Astrocyte (in vitro differentiated cells and primary cell): Measurements from ENCODE around the gene F3. TPM values are rescaled to one million over a fixed set of nuclear protein-coding genes. Genes with fewer than 3 reads are reported as not detected.

Experiments used
- DNase-seq: peaks from one replicate; pipeline ENCODE4 v3.0.0-alpha.2; 2010; ENCODE audit warnings: low read depth
- FAIRE-seq: peaks from 2 replicates; lab custom pipeline; 2011; peaks lifted over from hg19 to GRCh38; lab: Jason Lieb, UNC
- H2AFZ ChIP-seq: 2 replicates; pipeline ENCODE4 v1.6.0; 2012; ENCODE audit warnings: low read depth, low read length, inconsistent platforms
- H3K27ac ChIP-seq: 2 replicates; pipeline ENCODE4 v1.5.1; 2011; ENCODE audit warnings: low read depth, low read length, inconsistent platforms
- H3K27me3 ChIP-seq: 2 replicates; pipeline ENCODE4 v1.6.0; 2011; ENCODE audit warnings: low read length, inconsistent platforms; ENCODE audit not compliant: insufficient read depth
- H3K36me3 ChIP-seq: 2 replicates; pipeline ENCODE4 v1.5.1; 2011; ENCODE audit warnings: low read length, inconsistent platforms; ENCODE audit not compliant: insufficient read depth
- H3K4me1 ChIP-seq: 2 replicates; pipeline ENCODE4 v1.5.1; 2011; ENCODE audit warnings: low read length, inconsistent platforms; ENCODE audit not compliant: insufficient read depth
- H3K4me2 ChIP-seq: 2 replicates; pipeline ENCODE4 v1.6.0; 2012; ENCODE audit warnings: low read length, inconsistent platforms
- H3K4me3 ChIP-seq: 2 replicates; pipeline ENCODE4 v1.5.1; 2011; ENCODE audit warnings: low read depth, mild to moderate bottlenecking, low read length, inconsistent platforms; ENCODE audit not compliant: insufficient read depth
- H3K79me2 ChIP-seq: 2 replicates; pipeline ENCODE4 v1.6.0; 2012; ENCODE audit warnings: mild to moderate bottlenecking, low read length, inconsistent platforms; ENCODE audit not compliant: insufficient read depth
- H3K9ac ChIP-seq: 2 replicates; pipeline ENCODE4 v1.6.0; 2012; ENCODE audit warnings: mild to moderate bottlenecking, low read length, inconsistent platforms
- H3K9me3 ChIP-seq: 2 replicates; pipeline ENCODE4 v1.5.1; 2012; ENCODE audit warnings: low read depth, mild to moderate bottlenecking, low read length, inconsistent platforms; ENCODE audit not compliant: insufficient read depth
- H4K20me1 ChIP-seq: 2 replicates; pipeline ENCODE4 v1.6.0; 2012; ENCODE audit warnings: low read length, inconsistent platforms; ENCODE audit not compliant: insufficient read depth
- H3K27ac Mint-ChIP-seq: one replicate; pipeline ENCODE4 v1.8.0; 2021; ENCODE audit warnings: mild to moderate bottlenecking, mixed read lengths; ENCODE audit not compliant: unreplicated experiment
- H3K27me3 Mint-ChIP-seq: one replicate; pipeline ENCODE4 v1.8.0; 2021; ENCODE audit warnings: low read depth, mixed read lengths; ENCODE audit not compliant: unreplicated experiment
- H3K36me3 Mint-ChIP-seq: one replicate; pipeline ENCODE4 v1.8.0; 2021; ENCODE audit warnings: low read depth, mixed read lengths; ENCODE audit not compliant: unreplicated experiment
- H3K4me1 Mint-ChIP-seq: one replicate; pipeline ENCODE4 v1.8.0; 2021; ENCODE audit warnings: low read depth, mixed read lengths; ENCODE audit not compliant: unreplicated experiment
- H3K4me3 Mint-ChIP-seq: one replicate; pipeline ENCODE4 v1.8.0; 2021; ENCODE audit warnings: mild to moderate bottlenecking, moderate library complexity, mixed read lengths; ENCODE audit not compliant: unreplicated experiment
- H3K9me3 Mint-ChIP-seq: one replicate; pipeline ENCODE4 v1.8.0; 2021; ENCODE audit warnings: mild to moderate bottlenecking, mixed read lengths; ENCODE audit not compliant: unreplicated experiment
- CTCF ChIP-seq: IDR thresholded peaks from 2 replicates; pipeline ENCODE4 v1.5.1; 2011; ENCODE audit warnings: low read depth, mild to moderate bottlenecking, inconsistent platforms, low read length, moderate library complexity; ENCODE audit not compliant: insufficient read depth
- EZH2 ChIP-seq: IDR thresholded peaks from 2 replicates; pipeline ENCODE4 v1.6.1; 2012; ENCODE audit warnings: mild to moderate bottlenecking, low read length, inconsistent platforms; ENCODE audit not compliant: insufficient read depth
- total RNA-seq: library from RNA; stranded (reverse); gene quantifications from 2 replicates; pipeline ENCODE4 v1.2.1, GENCODE V29; 2021

F3 gene
- total RNA-seq, 1 donor from 2014 or later: 36.1 TPM

DNA sequence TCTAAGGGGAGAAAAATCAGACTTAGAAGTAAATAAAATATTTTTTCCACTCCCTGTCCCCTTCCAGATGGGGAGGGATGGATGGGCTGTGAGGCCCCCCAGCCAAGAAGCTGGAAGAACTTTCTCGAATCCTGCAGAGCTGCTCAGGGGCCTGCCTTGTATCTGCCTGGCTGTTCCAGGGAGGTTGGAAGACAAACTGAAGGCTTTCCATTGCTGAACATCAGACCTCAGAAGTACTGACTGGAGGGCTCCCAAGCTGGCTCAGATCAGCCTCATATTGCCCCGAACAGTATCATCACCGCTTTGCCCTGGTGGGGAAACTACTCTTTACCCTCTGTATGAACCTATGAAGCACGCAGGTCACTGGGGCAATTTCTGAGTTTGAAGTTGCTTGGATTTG lies 12.4 kb upstream of the F3 start:
- H3K4me3 Mint-ChIP-seq: no peak overlapping the region
- TF ChIP-seq EZH2 (no peak), CTCF (no peak)
- H3K27ac ChIP-seq: no peak overlapping the region
- DNase-seq (no peak), FAIRE-seq (no peak)
- peaks cover 23% of the 10 kb centered on the region for H3K4me1 Mint-ChIP-seq
- H3K27ac Mint-ChIP-seq: no peak overlapping the region
- no peak overlapping the region for H3K4me2 ChIP-seq
- peaks cover 13% of the 10 kb centered on the region for H3K4me1 ChIP-seq
- no peaks in the 10 kb centered on the region for H3K36me3 Mint-ChIP-seq
- no peak overlapping the region for H3K9ac ChIP-seq
- peaks cover 2% of the 10 kb centered on the region for H3K9me3 Mint-ChIP-seq
- H3K36me3 ChIP-seq: no peaks in the 10 kb centered on the region
- H3K4me3 ChIP-seq: no peak overlapping the region
- H2AFZ ChIP-seq: no peak overlapping the region
- no peaks in the 10 kb centered on the region for H3K27me3 Mint-ChIP-seq
- no peaks in the 10 kb centered on the region for H3K27me3 ChIP-seq
- no peaks in the 10 kb centered on the region for H4K20me1 ChIP-seq
- no peaks in the 10 kb centered on the region for H3K79me2 ChIP-seq
- H3K9me3 ChIP-seq: no peaks in the 10 kb centered on the region

DNA sequence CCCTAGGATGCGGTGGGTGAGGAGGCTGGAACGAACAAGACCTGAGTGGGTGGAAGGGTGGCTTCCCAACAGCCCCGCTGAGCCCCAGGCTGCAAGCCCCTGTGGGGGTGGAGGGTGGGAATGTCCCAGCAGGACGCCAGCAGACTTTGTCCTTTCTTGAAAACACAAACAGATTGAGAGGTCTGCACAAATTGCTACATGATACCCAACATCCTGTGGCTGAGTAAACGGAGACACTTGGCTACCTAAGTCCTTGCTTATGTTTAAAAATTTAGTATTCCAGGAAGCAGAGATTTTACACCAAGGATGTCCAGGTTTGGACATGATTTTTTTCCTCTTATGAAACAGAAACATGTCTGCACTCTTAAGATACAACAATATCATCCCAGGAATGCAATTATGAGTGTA lies 11.8 kb upstream of the F3 start:
- no peak overlapping the region for H3K4me3 Mint-ChIP-seq
- no peaks in the 10 kb centered on the region for H3K36me3 ChIP-seq
- no peaks in the 10 kb centered on the region for H3K79me2 ChIP-seq
- H3K4me1 ChIP-seq: peaks cover 13% of the 10 kb centered on the region
- peak overlapping the region; percentile 48 for H3K4me2 ChIP-seq
- DNase-seq (peak; percentile 22), FAIRE-seq (peak; percentile 23)
- TF ChIP-seq CTCF (no peak), EZH2 (no peak)
- no peak overlapping the region for H3K27ac Mint-ChIP-seq
- no peak overlapping the region for H3K4me3 ChIP-seq
- no peak overlapping the region for H3K27ac ChIP-seq
- no peaks in the 10 kb centered on the region for H3K9me3 Mint-ChIP-seq
- no peak overlapping the region for H3K9ac ChIP-seq
- no peaks in the 10 kb centered on the region for H3K9me3 ChIP-seq
- H3K27me3 ChIP-seq: no peaks in the 10 kb centered on the region
- H4K20me1 ChIP-seq: no peaks in the 10 kb centered on the region
- H3K4me1 Mint-ChIP-seq: peaks cover 23% of the 10 kb centered on the region
- H3K27me3 Mint-ChIP-seq: no peaks in the 10 kb centered on the region
- H2AFZ ChIP-seq: no peak overlapping the region
- H3K36me3 Mint-ChIP-seq: no peaks in the 10 kb centered on the region

GRCh38 chr1:94552071-94552586 lies 10.6 kb upstream of the F3 start:
- no peaks in the 10 kb centered on the region for H3K27me3 ChIP-seq
- no peak overlapping the region for H3K4me3 ChIP-seq
- no peaks in the 10 kb centered on the region for H3K36me3 ChIP-seq
- H3K9me3 ChIP-seq: no peaks in the 10 kb centered on the region
- DNase-seq (peak; percentile 22), FAIRE-seq (no peak)
- H3K79me2 ChIP-seq: no peaks in the 10 kb centered on the region
- TF ChIP-seq EZH2: no peak
- no peak for TF ChIP-seq CTCF
- H3K9ac ChIP-seq: no peak overlapping the region
- Mint-ChIP-seq H3K36me3 (no peaks in the 10 kb centered on the region), H3K27ac (no peak overlapping the region), H3K27me3 (no peaks in the 10 kb centered on the region), H3K4me1 (peaks cover 23% of the 10 kb centered on the region), H3K9me3 (no peaks in the 10 kb centered on the region), H3K4me3 (no peak overlapping the region)
- H2AFZ ChIP-seq: no peak overlapping the region
- H3K4me1 ChIP-seq: peaks cover 13% of the 10 kb centered on the region
- no peaks in the 10 kb centered on the region for H4K20me1 ChIP-seq
- no peak overlapping the region for H3K4me2 ChIP-seq
- H3K27ac ChIP-seq: no peak overlapping the region
